GM23338 (cell line): ENCODE data around the gene UGGT2.

Experiments used
- CTCF ChIP-seq, 2 experiments: fragments of 200-600 bp in 1 of 2; sonication (generic) in 1 of 2; conservative IDR thresholded peaks; 2 replicates each; pipeline versions ENCODE4 v1.5.1 to v1.6.1; 2016 to 2017; ENCODE audit warnings: antibody characterized with exemption in 2 of 2, low read depth in 2 of 2, mild to moderate bottlenecking in 2 of 2, moderate library complexity in 1 of 2
- ETS1 ChIP-seq: IDR thresholded peaks from 2 replicates; pipeline ENCODE4 v1.6.1; 2016; ENCODE audit warnings: antibody characterized with exemption
- EZH2 ChIP-seq: fragments of 200-600 bp; sonication (generic); IDR thresholded peaks from one replicate; pipeline ENCODE4 v1.8.0; 2017; ENCODE audit warnings: antibody characterized with exemption, mild to moderate bottlenecking, low read depth; ENCODE audit not compliant: unreplicated experiment
- JUNB ChIP-seq: IDR thresholded peaks from one replicate; pipeline ENCODE4 v1.6.1; 2016; ENCODE audit warnings: antibody characterized with exemption; ENCODE audit not compliant: unreplicated experiment
- POLR2AphosphoS5 ChIP-seq: IDR thresholded peaks from 2 replicates; pipeline ENCODE4 v1.6.1; 2016; ENCODE audit warnings: antibody characterized with exemption, low read depth

GRCh38 chr13:95906999-95907398 is 146.2 kb downstream of the UGGT2 start:
- TF ChIP-seq CTCF (conservative IDR thresholded peaks at IDR 0.05; ENCODE audit: low read depth in 2 of 2) (no peak), EZH2 (no peak), JUNB (no peak), ETS1 (no peak), POLR2AphosphoS5 (no peak)
